GM08714 (cell line): ENCODE measurements around the gene MYH7.
"Not testable (repeated sequence)": the region's sequence is repeated elsewhere in the genome, so short reads cannot be mapped to it uniquely, and the experiment has no call there.

Experiments
- H3K4me3 ChIP-seq: fragments of 200-500 bp; sonication (Bioruptor generic); 2 replicates; pipeline ENCODE4 v1.5.1; 2014; ENCODE audit warnings: mild to moderate bottlenecking, low read length, inconsistent platforms
- ZNF274 ChIP-seq: IDR thresholded peaks from 2 replicates; pipeline ENCODE4 v1.6.1; 2012; ENCODE audit warnings: mild to moderate bottlenecking, low read depth, low read length

The MYH7 gene

GRCh38 chr14:23409966-23410635, 25.4 kb downstream of the MYH7 start:
- TF ChIP-seq ZNF274, result no peak
- no peak overlapping the region for H3K4me3 ChIP-seq

DNA sequence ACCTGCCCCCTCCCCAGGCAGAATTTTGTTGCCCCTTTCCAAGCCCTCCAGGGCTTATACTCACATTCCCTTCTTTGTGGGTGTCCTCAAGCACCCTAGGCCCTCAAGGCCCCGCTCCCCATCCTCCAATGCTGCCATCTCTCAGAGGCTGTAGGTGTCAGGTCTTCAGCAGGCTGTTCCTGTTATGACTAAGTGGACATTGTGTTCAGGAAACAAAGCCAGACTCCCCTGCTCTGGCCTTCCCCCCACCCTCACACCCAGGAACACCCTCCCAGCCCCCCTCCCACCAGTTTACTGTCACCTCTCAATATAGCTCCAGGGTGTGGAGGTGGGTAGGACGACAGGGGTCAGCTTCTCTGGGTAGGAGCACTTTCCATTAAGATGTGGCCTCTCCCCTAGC, 26.0 kb downstream of the MYH7 start:
- no peak for TF ChIP-seq ZNF274
- no peak overlapping the region for H3K4me3 ChIP-seq

GRCh38 chr14:23408307-23408630, 27.2 kb downstream of the MYH7 start:
- TF ChIP-seq ZNF274, result no peak

DNA sequence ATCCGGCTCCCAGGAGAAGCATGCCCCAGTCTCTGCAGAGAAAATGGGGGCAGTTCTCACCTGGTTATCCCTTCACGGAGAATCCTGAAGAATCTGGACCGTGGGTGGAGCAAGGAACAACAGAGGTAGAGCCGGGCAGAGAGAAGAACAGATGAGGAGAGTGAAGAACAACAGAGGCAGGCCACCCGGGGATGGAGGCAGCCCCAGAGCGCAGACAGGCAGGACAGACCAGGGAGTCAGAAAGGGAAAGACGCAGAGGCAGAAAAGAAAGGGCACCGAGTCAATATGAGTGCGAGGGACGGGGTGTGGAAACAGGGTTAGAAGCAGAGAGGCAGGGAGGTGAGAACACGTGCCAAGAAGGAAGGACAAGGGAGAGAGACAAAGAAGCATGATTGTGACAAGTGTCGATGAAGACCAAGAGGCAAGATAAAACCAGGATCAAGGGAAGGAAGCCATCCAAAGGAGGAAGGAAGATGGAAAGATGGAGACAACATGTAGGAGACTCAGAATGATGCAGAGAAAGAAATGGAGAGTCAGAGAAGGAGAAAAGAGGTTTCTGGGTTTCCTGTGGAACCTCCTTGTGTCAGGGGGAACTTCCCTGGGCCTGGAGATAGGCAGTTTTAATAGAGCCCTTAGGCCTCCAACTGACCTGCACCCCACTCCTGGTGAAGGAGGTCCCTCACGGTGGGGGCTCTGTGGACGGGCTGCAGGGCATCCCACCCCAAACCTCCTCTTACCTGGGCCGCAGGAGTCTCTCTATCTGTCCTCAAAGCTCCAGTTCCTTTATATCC, 27.7 kb downstream of the MYH7 start, which contains the start of gene MYH6:
Gene MYH6 (minus strand): TSS at position 758 of the 791 bp plus-strand sequence. CDS start 1,050 bp downstream, outside the sequence.
- no peak for TF ChIP-seq ZNF274
- H3K4me3 ChIP-seq, result no peak within 1 kb of the TSS

More at GRCh38 chr14:23408307-23408630, 27.2 kb downstream of the MYH7 start:
- H3K4me3 ChIP-seq, result no peak overlapping the region

- no peak overlapping the region for H3K4me3 ChIP-seq
Observed at GRCh38 chr14:23406725-23407355, 28.6 kb downstream of the MYH7 start.

GRCh38 chr14:23406244-23406643, 29.2 kb downstream of the MYH7 start:
- H3K4me3 ChIP-seq, result no peak overlapping the region
- TF ChIP-seq ZNF274, result no peak

More at GRCh38 chr14:23406725-23407355, 28.6 kb downstream of the MYH7 start:
- no peak for TF ChIP-seq ZNF274

- H3K4me3 ChIP-seq, result no peak overlapping the region
- no peak for TF ChIP-seq ZNF274
Observed at GRCh38 chr14:23405516-23406025, 29.9 kb downstream of the MYH7 start.

DNA sequence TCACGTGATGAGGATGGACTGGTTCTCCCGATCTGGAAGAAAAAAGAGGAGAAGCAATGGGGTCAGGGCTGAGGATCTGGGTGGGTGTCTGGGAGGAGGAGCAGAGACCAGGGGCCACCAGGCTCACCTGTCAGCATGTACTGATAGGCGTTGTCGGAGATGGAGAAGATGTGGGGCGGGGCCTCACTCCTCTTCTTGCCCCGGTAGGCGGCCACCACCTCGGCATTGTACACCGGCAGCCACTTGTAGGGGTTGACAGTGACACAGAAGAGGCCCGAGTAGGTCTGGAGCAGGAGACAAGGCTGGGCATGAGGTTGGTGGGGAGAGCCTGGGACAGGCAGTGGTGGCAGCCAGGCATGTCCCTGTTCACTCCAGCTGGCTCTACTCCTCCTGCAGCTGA, 30.4 kb downstream of the MYH7 start:
- no peak for TF ChIP-seq ZNF274
- no peak overlapping the region for H3K4me3 ChIP-seq

DNA sequence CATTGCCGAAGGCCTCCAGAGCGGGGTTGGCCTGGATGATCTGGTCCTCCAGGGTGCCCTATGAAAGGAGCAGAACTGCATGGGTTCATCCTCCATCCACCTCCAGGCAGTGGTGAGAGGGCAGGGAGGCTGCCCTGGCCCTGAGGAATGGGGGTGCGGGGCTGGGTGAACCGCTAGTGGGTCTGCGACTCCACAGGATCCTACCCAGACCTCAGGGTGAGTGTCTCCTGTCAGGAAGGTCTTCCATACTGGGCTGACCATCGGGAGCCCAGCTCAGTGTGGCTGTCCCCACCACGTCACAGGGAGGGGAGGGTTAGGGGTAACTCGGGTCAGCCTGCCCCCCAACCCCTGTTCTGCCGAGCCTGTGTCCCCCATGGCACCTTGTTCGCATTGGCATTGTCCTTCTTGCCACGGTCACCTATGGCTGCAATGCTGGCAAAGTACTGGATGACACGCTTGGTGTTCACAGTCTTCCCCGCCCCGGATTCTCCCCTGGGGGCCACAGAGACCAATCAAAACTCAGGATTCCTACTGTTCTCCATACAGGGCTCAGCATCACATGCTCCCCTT, 31.0 kb downstream of the MYH7 start:
- H3K4me3 ChIP-seq, result no peak overlapping the region
- no peak for TF ChIP-seq ZNF274

DNA sequence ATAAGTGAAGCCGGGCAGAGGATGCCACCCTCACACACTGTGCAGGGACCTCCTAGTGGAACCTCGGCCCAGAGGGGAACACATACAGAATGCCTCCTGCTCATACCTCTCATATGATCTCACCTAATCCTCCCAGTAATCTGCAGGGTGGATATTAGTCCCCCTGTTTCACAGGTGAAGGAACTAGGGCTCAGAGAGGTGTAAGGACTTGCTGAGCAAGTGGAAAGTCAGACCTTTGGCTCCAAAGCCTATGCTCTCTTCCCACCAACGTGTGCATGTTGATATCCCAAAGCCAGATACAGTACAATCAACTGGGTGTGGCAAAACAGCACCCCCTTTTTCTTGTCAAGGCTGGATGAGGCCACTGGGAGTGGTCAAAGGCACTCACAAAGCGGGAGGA, 31.6 kb downstream of the MYH7 start:
- H3K4me3 ChIP-seq, result no peak overlapping the region
- TF ChIP-seq ZNF274, result no peak

DNA sequence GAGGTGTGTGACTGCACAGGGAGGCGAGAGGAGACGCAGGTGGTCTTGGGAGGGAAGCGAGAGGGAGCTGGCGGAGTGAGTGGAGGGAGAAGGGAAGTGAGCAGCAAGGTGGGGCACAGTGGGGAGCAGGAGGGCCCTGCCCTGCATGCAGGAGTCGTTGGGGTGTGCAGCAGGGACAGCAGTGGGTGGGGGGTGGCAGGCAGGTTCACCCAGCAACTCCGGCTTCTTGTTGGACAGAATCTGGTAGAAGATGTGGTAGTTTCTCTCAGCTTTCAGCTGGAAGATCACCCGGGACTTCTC, 32.4 kb downstream of the MYH7 start:
- H3K4me3 ChIP-seq, result no peak overlapping the region
- no peak for TF ChIP-seq ZNF274

DNA sequence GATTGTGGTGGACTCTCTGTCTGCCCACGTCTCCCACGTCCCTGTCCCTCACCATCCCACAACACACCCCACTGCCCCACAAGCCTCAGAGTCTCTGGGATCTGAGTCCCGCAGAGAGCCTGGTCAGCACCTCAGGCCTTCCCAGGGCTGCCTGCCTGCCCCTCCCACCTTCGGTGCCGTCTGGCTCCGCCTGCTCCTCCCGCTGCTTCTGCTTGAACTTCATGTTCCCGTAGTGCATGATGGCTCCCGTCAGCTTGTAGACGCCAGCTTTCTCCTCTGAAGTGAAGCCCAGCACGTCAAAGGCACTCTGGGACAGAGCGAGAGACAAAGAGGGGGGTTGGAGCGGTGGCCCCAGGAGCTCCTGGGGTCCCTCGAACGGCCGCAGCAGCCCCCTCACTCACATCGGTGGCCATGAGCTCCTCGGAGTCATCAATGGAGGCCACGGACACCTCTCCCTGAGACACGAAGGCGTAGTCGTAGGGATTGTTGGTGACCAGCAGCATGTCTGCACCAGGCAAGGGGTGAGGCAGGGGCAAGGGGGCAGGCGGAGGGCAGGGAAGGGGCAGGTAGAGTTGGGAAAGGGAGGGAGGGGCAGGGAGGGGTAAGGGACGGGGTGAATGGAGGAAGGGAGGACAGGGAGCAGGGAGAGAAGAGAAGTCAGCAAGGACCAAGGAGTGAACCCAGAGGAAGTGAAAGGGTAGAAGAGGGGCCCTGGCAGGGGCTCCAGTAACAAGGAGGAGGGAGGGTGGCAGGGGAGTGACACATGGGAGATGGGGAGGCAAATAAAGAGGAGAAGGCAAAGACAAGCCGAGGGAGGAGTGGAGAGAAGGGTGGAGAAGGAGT, 32.9 kb downstream of the MYH7 start:
- no peak for TF ChIP-seq ZNF274
- H3K4me3 ChIP-seq, result no peak overlapping the region

DNA sequence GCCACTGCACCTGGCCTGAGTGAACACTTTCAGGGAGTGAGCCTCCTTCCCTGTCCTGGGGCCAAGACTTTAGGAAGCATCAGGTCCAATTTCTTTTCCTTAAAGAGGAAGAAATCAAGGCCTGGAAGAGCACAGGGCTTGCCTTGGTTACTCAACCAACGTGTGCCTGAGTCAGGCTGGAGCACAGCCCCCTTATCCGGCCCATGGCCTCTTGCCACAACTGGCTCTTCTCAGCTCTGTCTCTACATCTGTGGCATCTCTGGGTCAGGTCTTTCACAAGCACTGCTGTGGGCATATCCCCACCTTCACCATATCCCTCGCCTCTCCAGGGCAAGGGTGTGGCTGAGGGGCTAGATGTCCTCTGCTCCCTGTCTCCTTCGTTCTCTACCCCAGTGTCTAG, 34.2 kb downstream of the MYH7 start:
- no peak for TF ChIP-seq ZNF274
- H3K4me3 ChIP-seq, result no peak overlapping the region

DNA sequence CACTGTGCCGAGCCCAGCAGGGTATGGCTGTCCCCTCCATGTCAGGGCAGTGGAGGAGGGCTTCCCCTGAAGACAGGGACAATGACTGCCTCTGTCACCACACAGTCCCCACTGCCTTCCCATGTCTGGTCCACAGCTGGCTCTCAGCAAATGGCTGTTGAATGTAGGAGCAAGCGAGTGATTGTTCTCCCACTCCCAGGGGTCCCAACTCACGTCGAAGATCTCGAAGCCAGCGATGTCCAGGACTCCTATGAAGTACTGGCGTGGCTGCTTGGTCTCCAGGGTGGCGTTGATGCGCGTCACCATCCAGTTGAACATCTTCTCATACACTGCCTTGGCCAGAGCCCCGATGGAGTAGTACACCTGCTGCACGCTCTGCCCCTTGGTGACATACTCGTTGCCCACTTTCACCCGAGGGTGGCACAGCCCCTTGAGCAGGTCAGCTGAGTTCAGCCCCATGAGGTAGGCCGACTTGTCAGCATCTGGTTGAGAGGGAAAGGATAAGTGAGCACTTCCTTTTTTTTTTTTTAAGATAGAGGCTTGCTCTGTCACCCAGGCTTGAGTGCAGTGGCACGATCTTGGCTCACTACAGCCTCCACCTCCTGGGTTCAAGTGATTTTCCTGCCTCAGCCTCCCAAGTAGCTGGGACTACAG, 34.8 kb downstream of the MYH7 start:
- H3K4me3 ChIP-seq, result not testable (repeated sequence)
